ENCODE measurements around the gene ATP5F1A. TPM values are rescaled to one million over a fixed set of nuclear protein-coding genes. Genes with fewer than 3 reads are reported as not detected.

The ATP5F1A gene
- total RNA-seq, 1 experiment from 2014 or later: 625 TPM

GRCh38 chr18:46079336-46079735 is 18.8 kb downstream of the ATP5F1A start:
- Mint-ChIP-seq H3K36me3 (ENCODE audit: insufficient read depth in 1 of 3, low read depth in 3 of 3) (peaks cover 31 to 71% (median 56%) of the 10 kb centered on the region in 3 experiments), H3K4me1 (no peaks in the 10 kb centered on the region), H3K4me3 (no peak overlapping the region), H3K27ac (no peak overlapping the region), H3K27me3 (ENCODE audit: low read depth) (no peaks in the 10 kb centered on the region), H3K9me3 (no peaks in the 10 kb centered on the region)
- Histone ChIP-seq H3K23ac (ENCODE audit: insufficient read length, low read depth, low read length) (no peak overlapping the region), H3T11ph (ENCODE audit: low read length) (no peak overlapping the region), H4K20me1 (ENCODE audit: control insufficient read depth, insufficient read depth, insufficient read length) (no peaks in the 10 kb centered on the region), H3K27ac (ENCODE audit: insufficient read length, low read depth, low read length) (no peak overlapping the region), H2AFZ (ENCODE audit: low read length) (no peak overlapping the region), H2BK5ac (ENCODE audit: insufficient read length, low read length) (no peak overlapping the region), H3K27me3 (ENCODE audit: insufficient read depth, low read length) (no peaks in the 10 kb centered on the region), H2BK12ac (ENCODE audit: insufficient read length, low read depth, low read length) (no peak overlapping the region), H3K23me2 (ENCODE audit: insufficient read length, low read depth, low read length, poor library complexity, severe bottlenecking) (no peaks in the 10 kb centered on the region), H3K79me1 (ENCODE audit: insufficient read depth, low read depth, low read length, poor library complexity, severe bottlenecking) (no peaks in the 10 kb centered on the region), H4K8ac (replicated peaks; ENCODE audit: insufficient read length, low read depth, low read length) (no peak overlapping the region), H3K4me2 (ENCODE audit: insufficient read depth, insufficient read length, low read length) (no peak overlapping the region), H3K18ac (ENCODE audit: insufficient read length, low read depth, low read length) (no peak overlapping the region), H2BK120ac (ENCODE audit: low read depth, low read length, poor library complexity, severe bottlenecking) (no peak overlapping the region), H3K4me1 (ENCODE audit: insufficient read depth, low read length) (no peaks in the 10 kb centered on the region), H3K56ac (ENCODE audit: insufficient read length, low read depth, low read length) (no peak overlapping the region), H3K79me2 (ENCODE audit: insufficient read depth, low read length) (no peaks in the 10 kb centered on the region), H2AK5ac (ENCODE audit: insufficient read length, low read length) (no peak overlapping the region), H3K9me3 (ENCODE audit: control insufficient read depth, low read depth, low read length) (no peaks in the 10 kb centered on the region), H3K14ac (ENCODE audit: insufficient read depth, low read length) (no peak overlapping the region), H2BK15ac (ENCODE audit: low read depth, low read length) (no peak overlapping the region), H2BK20ac (ENCODE audit: low read depth, low read length, poor library complexity, severe bottlenecking) (no peak overlapping the region), H4K91ac (ENCODE audit: insufficient read length, low read depth, low read length) (no peak overlapping the region), H3K9ac (ENCODE audit: extremely low read depth, insufficient read length, low read length) (no peak overlapping the region), H3K4ac (ENCODE audit: low read depth, low read length) (no peak overlapping the region), H4K5ac (ENCODE audit: insufficient read length, low read depth, low read length) (no peak overlapping the region)
- no peak for TF ChIP-seq CTCF (conservative IDR thresholded peaks at IDR 0.05)
- no peak for DNase-seq
